Fibroblast of mammary gland (primary cell): ENCODE measurements around the gene NCBP2L.
A peak's percentile ranks its signal among the peaks of the same experiment; 100 is the strongest.

Experiments used
- DNase-seq: peaks from one replicate; pipeline ENCODE4 v3.0.0-alpha.2; 2010; ENCODE audit warnings: low read depth
- H3K4me3 ChIP-seq: 2 replicates; pipeline ENCODE4 v1.5.1; 2011; ENCODE audit warnings: low read depth, mild to moderate bottlenecking, low read length, moderate library complexity; ENCODE audit not compliant: control insufficient read depth
- TF ChIP-seq, protein P1 (sequence below): conservative IDR thresholded peaks from 2 replicates; pipeline ENCODE4 v1.5.1; 2011; ENCODE audit warnings: low read depth, low read length, inconsistent platforms; ENCODE audit not compliant: control insufficient read depth, insufficient read depth

Gene NCBP2L

DNA sequence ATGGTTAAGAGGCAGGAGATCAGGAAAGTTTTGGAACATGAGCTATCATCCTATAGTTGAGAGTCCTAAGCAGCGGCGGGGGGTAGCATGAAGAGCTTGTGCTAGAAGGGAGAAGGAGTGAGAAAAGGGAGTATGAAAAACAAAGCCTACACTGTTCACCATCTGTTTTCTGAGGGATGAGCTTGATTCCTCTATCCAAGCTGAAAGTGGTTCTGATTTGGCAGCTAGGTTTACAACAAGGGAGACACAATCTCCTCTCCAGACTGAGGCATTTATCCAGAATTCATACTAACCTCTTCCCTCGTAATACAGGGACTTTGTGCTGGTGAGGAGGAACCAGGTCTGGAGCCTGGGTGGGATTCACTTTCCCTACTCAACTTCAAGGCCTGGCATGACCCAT lies 25.5 kb upstream of the NCBP2L start:
- TF ChIP-seq, protein P1, sequence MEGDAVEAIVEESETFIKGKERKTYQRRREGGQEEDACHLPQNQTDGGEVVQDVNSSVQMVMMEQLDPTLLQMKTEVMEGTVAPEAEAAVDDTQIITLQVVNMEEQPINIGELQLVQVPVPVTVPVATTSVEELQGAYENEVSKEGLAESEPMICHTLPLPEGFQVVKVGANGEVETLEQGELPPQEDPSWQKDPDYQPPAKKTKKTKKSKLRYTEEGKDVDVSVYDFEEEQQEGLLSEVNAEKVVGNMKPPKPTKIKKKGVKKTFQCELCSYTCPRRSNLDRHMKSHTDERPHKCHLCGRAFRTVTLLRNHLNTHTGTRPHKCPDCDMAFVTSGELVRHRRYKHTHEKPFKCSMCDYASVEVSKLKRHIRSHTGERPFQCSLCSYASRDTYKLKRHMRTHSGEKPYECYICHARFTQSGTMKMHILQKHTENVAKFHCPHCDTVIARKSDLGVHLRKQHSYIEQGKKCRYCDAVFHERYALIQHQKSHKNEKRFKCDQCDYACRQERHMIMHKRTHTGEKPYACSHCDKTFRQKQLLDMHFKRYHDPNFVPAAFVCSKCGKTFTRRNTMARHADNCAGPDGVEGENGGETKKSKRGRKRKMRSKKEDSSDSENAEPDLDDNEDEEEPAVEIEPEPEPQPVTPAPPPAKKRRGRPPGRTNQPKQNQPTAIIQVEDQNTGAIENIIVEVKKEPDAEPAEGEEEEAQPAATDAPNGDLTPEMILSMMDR: no peak
- no peak overlapping the region for H3K4me3 ChIP-seq
- DNase-seq: no peak

DNA sequence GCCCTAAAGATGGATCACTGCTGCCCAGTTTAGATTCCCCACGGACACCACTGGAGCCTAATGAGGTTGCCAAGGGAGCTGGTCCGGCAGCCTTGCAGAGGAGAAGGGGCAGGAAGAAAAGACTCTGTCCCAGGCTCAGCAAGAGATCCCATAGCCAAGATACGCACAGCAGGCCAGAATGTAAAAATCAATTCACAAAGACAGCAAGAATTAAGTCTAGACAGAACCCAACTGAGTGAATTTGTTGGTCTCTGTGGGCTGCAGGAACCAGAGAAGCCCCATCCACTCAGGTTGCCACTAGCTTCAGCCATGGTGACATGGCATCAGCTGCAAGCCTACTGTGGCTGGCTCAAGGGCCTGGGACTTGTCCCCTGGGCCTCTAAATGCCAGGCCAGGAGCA lies 24.8 kb upstream of the NCBP2L start:
- TF ChIP-seq, protein P1: no peak
- DNase-seq: no peak
- no peak overlapping the region for H3K4me3 ChIP-seq

DNA sequence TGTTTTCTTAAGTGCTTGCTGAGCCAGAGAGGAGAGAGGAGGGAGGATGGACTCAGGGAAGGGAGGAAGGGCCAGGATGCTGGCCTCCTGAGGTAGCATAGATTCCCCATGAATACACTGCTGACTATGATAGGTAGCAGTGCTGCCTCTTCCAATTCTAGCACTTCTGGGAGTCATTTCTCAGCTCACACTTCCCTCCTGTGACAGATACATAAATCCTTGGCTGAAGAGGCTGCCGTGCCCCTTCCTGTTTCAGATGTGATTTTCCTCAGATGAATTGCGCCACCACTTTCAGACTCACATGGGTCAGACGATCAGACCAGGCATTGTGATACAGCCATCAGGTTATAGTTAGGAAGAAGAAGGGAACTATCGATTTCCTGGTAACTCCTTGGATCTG lies 24.3 kb upstream of the NCBP2L start:
- TF ChIP-seq, protein P1: no peak
- H3K4me3 ChIP-seq: no peak overlapping the region
- DNase-seq: peak; percentile 18

DNA sequence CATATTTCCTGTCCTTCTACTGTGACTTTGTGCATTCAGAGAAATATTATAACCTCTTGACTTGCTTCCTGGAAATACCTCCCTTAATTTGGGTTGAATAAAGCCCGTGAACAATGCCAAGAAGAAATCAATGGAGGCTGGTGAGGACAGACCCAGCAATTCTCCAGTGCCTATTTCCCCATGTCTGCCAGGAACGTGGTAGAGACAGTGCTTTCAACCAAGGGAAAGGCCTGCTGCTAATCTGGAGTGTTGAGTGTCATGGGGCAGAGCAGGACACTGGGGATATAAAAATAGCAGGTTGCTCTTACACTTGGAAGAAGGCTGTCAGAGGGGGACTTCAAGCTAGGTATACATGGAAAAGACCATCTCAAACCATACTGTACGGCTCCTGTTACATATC lies 21.8 kb upstream of the NCBP2L start:
- no peak for DNase-seq
- H3K4me3 ChIP-seq: no peak overlapping the region
- TF ChIP-seq, protein P1: no peak

DNA sequence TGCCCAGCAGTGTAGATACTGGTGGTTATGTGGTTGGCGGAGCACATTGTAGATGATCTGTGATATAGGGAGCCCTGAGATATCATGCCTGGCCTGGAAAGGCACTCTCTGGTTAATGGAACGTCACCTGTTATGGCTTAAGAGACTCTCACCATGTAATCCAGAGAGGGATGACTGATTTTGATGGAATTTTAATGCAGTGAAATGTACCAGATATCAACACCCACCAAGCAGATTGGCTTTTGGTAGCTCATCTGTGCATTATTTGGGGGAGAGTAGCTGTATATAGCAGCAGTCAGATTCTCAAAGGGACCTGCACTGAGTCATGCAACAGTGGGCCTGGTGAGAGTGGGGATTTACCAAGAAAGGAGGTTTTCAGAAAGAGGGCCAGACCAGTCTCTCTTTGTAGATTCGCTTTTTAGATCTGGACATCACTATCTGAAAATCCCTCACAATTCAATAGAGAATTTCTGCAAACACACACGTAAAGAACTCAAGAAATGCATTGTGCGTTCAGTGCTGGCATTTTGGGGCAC lies 19.2 kb upstream of the NCBP2L start:
- no peak overlapping the region for H3K4me3 ChIP-seq
- TF ChIP-seq, protein P1: no peak
- DNase-seq: no peak

DNA sequence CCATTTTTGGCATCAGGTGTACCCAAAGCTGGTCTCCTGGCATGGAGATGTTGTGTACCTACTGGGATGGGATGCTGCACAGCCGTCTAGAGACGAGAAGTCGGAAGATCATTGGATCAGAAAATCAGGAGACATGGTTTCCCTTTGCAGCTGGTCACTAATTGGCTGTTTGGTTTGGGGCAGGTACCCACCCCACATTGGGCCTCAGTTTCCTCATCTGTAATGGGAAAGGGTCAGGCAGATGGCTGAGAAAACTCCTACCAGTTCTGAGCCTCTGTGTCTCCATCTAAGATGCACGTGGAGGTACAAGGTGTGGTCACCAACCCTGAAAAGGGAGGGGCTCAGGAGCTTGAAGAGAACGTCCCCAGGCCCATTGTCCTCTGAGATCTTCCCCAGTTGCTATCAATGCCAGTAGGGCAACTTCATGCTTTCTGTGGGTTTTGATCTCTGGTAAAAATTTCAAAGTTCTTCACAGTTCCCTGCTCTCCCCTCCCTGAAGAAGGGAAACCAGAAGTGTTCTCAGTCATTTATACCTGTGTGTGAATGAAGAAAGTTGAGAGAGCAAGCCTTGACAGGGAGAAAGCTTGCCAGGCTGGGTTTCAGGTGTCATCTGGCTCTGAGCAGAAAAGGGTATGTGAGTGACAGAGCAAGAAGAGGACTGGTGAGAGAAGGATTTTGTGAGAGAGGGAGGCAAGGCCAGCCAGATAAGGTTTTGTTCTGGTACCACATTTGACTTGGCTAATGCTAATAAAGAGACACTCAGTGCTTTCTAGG lies 17.0 kb upstream of the NCBP2L start:
- H3K4me3 ChIP-seq: no peak overlapping the region
- TF ChIP-seq, protein P1: no peak
- no peak for DNase-seq
